H54 (cell line): ENCODE measurements around the gene TREX2.

Source experiments
- DNase-seq: peaks from one replicate; pipeline ENCODE4 v3.0.0; 2011; ENCODE audit warnings: low spot score, mixed read lengths; ENCODE audit not compliant: insufficient read length
- FAIRE-seq: peaks from 3 replicates; lab custom pipeline; 2011; peaks lifted over from hg19 to GRCh38; lab: Jason Lieb, UNC
- POLR2A ChIP-seq: IDR thresholded peaks from 2 replicates; pipeline ENCODE4 v1.6.1; 2011; ENCODE audit warnings: low read depth, mild to moderate bottlenecking, low read length

TREX2 gene

DNA sequence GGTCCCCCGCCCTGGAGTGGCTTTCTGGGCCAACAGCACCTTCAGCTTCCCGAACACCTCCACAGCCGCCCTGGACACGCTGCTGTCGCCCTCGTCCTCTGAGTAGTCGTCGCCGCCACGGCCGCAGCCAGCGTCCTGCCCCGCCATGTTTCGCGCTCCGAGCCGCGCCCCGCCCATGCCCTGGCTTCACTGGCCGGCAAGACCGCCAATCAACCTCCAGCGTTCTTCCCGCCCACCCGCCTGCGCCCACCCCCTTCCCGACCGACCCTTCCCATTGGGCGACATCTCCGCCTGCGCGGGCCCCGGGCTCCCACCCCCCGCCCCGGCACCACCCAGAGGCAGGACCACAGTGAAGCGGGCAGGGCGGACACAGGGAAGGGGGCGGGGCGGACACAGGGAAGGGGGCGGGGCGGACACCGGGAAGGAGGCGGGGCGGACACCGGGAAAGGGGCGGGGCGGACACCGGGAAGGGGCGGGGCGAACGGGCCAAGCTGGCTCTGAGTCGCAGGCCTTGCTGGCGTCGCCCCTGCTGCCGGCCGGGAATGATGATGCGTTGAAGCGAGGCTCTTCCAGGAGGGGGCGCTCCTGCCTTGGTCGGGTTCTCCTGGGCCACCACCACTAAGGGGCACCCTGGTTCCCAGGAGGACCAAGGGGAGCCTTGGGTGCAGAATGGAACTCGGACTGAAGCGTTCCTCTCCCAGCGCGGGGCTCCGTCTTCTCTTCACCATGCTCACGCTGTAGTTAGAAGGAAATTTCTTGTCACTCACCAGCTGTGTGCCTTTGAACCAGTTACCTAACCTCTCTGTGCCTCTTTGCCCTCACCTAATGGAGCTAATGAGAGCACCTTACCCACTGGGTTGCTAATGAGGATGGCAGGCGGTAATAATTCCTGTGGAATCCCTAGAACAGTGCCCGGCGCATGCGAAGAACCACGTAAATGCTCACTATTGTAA lies 24.8 kb upstream of the TREX2 start, which contains the start of gene HAUS7:
Gene HAUS7 (minus strand): TSS at position 166 of the 953 bp plus-strand sequence. CDS start 19 bp downstream, at position 147.
- TF ChIP-seq POLR2A, result peak; percentile 54; the same call in 1 of the 2 replicates
- FAIRE-seq (no peak), DNase-seq (peak; percentile 98)

DNA sequence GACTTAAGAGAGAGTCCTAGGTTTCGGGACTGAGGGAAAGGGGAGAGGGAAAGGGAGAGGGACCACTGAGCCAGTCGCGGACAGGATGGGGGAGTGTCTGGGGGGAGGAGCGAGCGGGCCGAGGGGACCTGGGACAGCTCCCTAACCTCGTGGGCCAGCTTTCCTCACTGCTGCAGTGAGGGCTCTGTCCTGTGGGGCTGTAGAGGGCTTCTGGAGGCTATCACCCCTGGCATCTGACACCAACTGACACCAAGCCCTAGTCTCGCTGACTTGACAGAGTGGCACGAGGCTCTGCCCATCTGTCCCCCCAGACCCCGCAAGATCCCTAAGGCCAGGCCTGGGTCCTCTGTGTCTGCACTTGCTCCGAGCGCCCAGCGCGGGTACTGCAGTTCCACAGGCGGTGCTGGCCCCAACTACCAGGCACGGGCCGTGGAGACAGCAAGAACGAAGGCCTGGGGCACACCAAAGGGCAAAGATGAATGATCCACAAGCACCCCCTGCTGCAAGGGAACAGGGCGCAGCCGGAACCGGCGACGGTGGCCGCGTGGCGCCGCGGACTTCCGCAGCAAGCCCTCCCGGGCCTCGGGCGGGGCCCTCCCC lies 24.1 kb upstream of the TREX2 start:
- no peak for FAIRE-seq
- DNase-seq, result peak; percentile 62

DNA sequence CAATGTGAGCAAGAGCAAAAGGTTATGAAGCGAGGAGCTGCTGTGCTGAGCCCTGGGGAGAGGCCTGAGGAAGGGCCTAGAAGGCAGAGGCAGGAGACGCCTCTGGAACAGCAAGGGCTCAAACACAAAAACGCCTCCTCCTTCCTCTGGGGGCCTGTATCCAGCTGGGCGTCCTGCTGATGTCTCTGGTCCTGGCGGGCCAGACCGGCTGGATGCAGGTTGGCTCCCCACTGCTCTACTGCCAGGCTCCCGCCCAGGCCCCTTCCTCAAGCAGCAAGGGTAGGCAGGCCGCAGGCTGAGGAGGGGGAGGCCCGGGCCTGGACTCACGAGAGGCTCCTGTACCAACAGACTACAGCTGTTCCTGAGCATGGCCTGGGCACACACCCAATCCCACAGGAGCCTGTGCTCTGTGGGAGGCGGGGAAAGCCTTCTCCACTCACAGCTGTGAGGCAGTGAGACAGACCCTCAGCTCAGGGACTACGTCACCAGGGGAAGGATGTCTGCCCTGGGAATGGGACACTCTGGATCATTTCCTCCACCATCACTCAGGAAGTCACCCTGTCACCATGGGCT lies 22.2 kb upstream of the TREX2 start:
- DNase-seq (no peak), FAIRE-seq (no peak)
- no peak for TF ChIP-seq POLR2A

More for the DNA sequence above, 24.1 kb upstream of the TREX2 start:
- no peak for TF ChIP-seq POLR2A

DNA sequence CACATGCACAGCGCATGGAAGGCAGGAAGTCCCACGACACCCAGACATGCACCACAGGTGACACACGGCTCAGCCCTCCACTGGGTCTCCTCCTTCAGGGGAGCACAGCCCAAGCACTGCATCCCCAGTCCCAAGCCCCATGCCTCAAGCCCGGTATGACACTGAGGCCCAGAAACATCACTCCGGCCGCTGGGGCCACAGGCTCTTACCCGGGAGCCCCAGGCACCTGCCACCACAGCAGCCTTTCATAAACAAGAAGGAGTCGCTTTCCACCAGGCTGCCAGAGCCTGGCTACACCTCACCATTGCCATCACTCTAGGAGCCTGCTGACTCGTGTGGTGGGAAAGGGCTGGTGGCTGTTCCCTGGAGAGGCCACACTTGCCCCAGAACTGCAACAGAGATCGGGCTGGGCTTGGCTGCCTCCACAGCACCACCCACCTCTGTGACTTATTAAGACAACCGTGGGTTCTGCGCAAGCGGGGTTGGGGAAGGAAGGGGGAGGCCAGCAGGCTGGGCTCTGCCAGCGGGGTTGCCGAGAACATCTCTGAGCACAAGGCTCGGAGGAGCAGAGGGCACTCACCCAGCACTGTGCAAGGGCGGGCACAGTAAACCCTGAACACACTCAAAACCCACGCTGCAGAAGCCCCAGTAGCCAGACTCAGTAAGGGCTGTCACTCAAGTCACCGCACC lies 20.0 kb upstream of the TREX2 start:
- no peak for FAIRE-seq
- DNase-seq, result no peak
- TF ChIP-seq POLR2A, result no peak

DNA sequence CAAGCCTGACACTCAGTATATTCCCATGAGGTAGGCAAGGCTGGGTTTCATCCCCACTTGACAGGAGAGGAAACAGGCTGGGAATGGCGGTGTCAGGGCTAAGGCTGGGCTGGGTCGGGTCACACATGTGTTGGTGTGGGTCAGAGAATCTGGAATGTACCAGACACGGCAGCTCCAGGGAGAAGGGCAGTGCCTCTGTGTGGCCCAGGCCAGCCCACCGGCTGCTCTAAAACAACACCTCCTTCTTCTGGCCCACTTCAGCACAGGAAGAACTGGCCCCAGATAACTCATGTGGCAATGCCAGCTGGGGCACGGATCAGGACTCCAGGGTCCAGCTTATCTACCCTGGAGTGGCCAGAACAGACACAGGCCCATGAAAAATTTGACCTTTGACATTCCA lies 18.3 kb upstream of the TREX2 start:
- FAIRE-seq (no peak), DNase-seq (no peak)
- TF ChIP-seq POLR2A, result no peak

DNA sequence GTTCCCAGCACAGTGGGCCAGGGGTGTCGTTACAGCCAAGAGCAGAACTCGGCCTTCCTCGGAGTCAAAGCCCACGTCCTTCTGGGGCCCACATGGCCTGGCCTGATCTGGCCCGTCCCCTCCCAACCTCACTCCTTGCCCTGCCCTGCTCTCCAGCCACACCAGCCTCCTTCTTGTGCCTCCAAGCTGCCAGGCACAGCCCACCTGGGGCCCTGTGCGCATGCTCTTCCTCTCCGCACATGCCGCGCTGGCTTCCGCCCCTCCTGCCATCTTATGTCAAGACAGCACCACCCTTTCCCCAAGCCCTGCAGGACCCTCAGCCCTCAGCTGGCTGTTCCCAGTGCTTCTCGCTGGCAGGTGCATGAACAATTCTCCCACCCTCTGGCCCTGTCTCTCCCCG lies 17.7 kb upstream of the TREX2 start:
- FAIRE-seq, result no peak
- TF ChIP-seq POLR2A, result no peak
- no peak for DNase-seq

DNA sequence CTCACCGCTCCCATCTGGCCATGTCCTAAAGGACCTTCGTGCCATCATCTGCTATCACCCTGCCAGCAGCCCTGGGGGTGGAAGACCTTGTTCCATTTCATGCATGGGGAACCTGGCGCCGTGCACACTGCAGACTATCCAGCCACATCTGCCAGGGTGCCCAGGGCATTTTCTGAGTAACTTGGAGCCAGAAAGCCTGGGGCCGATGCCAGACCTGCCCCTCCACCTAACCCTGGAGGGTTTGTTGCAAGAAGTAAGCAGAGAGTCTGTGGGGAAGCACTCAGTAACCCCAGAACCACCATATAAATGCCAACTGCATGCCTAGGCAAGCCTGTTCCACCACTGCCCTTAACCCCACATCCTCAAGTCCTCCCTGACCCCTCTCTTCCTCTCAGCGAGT lies 17.2 kb upstream of the TREX2 start:
- no peak for TF ChIP-seq POLR2A
- no peak for FAIRE-seq
- no peak for DNase-seq

DNA sequence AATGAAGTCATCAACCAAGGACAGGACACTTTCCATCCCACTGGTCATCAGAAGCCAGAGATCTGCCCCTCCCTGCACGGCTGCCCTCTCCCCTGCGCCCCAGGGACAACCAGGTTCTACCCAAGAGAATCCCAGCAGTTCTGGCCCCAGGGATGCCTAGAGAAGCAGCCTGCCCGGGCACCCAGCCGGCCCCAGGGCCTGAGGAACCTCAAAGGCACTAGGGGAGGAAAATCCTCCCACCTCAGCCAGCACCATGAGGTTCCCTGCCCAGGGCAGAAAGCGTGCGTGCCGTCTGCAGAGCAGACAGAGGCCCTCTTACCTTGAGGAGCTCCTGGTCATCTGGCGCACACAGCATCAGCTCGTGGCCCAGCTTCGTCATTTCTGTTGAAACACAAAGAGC lies 16.4 kb upstream of the TREX2 start:
- DNase-seq (no peak), FAIRE-seq (no peak)
- TF ChIP-seq POLR2A, result no peak

DNA sequence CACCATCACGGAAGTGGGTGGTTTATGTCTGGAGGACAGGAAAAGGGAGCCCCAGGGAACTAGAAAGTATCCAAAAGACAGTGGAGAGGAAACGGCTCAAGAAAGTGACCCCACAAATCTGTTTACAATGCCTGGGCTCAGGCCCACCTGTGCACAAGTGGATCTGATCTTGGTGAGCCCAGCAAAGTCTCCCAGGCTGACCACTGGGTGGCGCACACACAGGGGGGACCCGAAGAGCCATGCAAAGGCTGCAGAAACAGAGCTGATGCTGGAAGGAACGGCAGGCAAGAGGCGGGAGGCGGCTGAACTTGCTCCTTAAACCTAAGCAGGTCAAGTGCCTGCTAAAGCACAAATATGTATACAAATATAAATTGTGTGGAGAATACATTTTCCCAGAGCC lies 15.0 kb upstream of the TREX2 start:
- FAIRE-seq (no peak), DNase-seq (peak; percentile 48)
- no peak for TF ChIP-seq POLR2A

DNA sequence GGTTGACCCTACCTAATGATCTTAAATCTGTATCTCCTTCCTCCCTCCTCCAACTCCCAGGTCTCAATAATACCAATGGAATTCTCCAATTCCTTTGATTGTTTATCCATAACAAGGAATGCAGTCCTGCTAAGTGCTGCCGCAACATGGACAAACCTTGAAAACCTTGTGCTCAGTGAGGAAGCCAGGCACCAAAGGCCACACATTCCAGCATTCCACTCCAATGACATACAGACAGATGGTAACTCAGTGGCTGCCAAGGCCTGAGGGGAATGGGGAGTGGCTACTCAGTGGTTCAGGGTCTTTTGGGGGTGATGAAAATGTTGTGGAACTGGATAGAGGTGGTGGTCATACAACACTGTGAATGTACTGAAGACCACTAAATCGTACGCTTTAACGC lies 14.1 kb upstream of the TREX2 start:
- FAIRE-seq (peak; percentile 6), DNase-seq (no peak)
- TF ChIP-seq POLR2A, result no peak

DNA sequence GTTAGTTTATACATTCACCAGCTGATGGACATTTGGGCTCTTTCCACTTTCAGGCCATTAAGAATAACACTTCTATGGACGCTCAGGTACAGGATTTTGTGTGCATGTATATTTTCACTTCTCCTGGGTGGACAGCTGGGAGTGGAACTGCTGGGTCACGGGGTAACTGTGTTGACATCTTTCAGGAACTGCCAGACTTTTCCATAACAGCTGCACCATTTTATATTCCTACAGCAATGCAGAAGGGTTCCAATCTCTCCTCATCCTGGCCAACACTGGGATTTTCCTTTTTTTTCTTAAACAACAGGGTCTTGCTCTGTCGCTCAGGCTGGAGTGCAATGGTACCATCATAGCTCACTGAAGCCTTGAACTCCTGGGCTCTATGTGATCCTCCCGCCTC lies 12.6 kb upstream of the TREX2 start:
- no peak for TF ChIP-seq POLR2A
- FAIRE-seq, result no peak
- no peak for DNase-seq

DNA sequence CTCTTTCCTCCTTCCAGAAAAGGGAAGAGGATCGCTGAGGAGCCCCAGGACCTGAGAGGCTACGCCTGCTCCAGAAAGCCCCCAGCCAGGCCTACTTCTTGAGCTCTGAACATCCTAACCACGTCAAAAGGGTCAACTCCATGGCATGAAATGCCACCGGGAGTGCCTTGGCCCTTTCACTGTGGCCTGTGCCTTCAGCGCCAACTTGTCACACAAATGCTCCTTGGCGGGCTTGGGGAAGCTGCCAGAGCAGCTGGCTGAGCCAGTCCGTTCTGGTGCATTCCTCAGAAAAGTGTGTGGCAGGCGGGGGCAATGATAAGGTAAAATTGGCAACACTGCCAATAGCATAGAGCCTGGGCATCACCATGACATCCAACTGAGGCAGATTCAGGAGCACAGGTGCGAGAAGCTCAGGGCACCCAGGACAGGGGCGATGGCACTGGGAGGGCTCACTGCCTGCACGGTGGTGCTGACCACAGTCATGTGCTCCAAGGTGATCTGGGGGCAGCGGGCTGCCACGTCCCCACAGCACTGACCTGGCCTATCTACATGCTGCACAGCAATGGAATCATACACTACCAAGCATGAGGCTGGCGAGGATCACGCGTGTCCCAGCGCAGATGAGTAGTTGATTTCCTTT lies 12.1 kb upstream of the TREX2 start:
- FAIRE-seq, result no peak
- TF ChIP-seq POLR2A, result no peak

DNA sequence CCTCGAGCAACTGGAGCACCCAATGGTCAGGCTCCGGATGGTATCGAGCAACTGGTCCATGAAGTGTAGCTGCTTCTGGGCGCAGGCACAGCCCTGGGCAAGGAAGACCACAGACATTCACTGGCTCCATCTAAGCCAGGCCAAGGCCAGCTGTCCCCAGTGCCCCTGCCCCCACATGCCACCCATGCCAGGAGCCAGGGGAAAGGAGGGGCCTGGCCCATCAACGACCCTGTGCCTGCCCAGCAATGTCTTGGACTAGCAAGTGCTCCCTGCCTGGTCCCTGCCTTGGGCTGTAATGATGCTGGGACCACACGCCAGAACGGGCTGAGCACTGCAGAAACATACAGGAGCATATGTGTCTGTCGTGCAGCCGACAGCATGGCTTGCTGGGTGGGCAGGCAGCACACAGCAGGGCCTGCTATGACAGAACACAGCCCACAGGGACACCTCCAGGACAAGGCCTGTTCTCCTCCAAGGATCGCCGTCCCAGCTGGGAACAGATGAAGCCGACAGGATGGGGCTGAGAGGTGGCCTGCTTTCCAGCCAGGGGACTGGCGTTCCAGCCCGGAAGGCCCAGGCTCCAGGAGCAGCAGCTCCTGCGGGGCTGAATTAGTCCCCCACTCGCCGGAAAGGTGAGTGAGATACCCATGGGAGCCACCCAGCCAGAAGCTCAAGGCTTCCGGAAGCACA lies 11.4 kb upstream of the TREX2 start:
- no peak for TF ChIP-seq POLR2A
- no peak for FAIRE-seq
- DNase-seq, result no peak

More for the DNA sequence above, 12.1 kb upstream of the TREX2 start:
- DNase-seq, result no peak
